Hematopoietic multipotent progenitor cell treated with erythropoietin and hydrocortisone succinate and interleukin-3 and kit ligand, for 6 days (in vitro differentiated cells): ENCODE measurements around the gene SOCS1.

Source experiments
- DNase-seq: peaks from one replicate; pipeline ENCODE4 v3.0.0-alpha.2; 2015

Gene SOCS1

DNA sequence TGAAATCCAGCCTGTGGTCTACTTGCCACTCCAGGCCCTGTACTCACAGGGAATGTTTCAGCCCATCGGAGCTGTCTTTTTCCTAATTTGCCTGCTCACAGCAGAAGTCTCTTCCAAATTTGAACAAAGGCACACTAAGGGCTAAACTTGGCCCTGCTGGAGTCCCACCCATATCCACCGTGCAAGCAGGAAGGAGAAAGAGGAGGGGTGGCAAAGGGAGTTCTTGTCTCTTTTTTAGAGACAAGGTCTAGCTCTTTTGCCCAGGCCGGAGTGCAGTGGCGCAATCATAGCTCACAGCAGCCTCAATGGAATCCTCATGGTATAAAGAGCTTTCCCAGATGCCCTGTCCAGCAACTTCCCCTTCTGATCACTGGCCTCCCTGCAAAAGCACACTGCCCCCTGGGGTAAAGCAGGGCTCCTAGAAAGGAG lies 27.8 kb upstream of the SOCS1 start:
- DNase-seq, result no peak

DNA sequence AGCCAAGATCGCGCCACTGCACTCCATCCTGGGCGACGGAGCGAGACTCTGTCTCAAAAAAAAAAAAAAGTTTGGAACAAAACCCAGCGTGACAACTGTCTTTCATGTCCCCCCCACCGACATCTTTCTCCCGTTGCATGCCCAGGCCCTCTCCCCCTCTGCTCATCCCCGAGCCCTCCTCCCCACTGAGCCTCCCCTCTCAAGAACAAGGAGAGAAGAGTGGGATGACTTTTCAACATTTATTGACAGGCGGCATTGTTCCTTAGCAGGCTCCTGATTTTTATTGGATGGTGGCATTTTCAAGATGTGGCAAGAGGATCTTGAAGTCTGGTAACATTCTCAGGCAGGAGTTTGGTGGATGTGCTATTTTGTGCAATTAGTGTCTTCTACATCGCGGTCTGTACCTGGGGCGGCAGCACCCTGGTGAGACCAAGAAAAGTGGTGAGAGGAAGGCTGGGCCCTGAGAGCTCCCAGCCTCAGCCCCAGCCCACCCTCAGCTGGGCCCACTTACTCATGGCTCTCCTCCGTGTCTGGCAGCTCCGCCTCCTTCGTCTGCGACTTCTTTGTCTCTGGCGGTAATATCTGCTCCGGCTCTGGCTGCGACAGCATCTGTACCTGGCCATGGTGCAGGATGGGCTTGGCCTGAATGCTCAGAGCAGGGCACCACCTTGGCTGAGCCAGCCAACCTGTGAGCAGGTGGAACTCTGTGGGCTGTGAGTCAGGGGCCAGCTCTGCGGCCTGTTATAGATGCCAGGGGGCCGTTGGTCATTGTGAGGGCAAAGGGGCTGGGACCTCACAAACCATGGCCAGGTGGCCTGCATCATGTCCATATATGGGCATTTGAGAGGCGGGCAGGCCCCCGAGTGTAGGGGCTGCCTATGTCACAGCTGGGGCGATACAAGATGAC lies 24.9 kb upstream of the SOCS1 start, which contains the start of gene PRM1:
Gene PRM1 (minus strand): TSS at position 715 of the 907 bp plus-strand sequence. CDS start 92 bp downstream, at position 623.
- no peak for DNase-seq

DNA sequence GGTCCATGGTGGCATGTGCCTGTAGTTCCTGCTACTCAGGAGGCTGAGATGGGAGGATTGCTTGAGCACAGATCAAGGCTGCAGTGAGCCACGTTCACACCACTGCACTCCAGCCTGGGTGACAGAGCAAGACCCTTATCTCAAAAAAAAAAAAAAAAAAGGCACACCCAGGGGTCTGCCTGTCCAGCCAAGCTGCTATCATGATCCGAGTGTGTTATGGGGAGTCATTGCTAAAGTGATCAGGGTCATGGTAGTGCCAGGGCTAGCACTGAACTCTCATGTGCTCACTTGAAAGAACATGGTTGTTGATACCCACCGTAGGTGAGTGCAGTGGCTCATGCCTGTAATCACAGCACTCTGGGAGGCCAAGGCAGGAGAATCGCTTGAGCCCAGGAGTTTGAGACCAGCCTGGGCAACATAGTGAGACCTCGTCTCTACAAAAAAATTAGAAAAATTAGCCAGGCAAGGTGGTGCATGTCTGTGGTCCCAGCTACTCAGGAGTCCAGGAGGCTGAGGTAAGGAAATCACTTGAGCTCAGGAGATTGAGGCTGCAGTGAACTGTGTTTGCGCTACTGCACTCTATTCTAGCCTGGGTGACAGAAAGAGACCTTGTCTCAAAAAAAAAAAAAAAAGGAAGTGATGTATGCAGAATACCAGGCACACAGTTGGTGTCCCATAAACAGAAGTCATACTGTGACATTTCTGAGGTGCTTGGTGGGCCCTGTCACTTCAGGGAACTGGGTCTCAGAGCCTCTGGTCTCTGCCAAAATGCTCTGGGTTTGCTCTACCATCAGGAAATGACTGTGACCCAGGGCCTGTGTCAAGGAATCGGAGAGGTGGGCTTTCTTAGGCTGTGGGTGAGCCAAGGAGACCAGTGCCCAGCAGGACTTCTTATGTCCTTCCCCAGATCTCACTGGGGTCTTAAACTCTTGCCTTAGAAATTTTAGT lies 23.0 kb upstream of the SOCS1 start:
- DNase-seq, result no peak

DNA sequence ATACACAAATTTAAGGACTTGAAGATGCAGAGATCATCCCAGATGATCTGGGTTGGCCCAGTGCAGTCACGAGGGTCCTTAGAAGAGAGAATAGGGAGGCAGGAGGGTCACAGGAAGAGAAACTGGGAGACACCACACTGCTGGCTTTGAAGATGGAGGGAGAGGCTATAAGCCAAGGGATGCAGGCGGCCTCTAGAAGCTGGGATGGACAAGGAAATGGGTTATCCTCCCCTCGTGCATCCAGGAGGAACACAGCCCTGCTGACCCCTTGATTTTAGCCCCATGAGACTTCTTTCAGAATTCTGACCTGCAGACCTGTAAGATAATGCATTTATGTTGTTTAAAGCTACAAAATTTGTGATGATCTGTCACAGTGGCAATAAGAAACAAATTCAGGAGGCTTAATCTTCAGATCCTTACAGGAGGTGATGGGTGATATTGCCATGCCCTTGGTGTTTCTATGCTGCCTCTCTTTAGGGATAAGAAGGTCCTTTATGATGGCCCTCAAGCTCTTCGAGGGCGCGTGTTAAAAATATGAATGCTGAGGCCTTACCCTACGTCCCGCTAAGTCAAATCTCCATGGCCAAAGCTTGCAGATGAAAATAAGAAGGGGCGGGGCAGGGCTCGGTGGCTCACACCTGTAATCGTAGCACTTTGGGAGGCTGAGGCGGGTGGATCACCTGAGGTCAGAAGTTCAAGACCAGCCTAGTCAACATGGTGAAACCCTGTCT lies 21.8 kb upstream of the SOCS1 start:
- DNase-seq, result no peak

DNA sequence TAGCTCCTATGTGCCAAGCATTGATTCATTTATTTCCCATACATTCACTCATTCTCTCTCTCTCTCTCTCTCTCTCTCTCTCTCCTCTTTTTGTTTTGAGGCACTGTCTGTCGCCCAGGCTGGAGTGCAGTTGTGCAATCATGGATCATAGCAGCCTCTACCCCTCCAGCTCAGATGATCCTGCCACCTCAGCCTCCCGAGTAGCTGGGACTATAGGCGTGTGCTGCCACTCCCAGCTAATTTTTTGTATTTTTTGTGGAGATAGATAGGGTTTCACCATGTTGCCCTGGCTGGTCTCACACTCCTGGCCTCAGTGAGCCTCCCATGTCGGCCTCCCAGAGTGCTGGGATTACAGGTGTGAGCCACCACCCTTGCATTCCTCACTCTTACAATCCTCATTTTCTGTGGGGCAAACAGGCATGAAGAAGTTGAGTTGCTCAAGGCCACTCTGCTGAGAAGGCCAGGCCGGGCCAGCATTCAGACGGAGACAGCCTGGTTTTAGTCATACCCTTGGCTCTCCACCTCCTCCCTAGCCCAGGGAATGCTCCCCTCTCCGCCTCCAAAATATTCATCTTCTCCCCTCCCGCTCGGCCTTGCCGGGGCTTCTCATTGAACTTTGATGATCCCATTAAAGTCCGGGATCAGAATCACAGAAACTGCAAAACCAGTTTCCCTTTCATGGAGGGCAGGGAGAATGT lies 21.0 kb upstream of the SOCS1 start:
- DNase-seq, result no peak

DNA sequence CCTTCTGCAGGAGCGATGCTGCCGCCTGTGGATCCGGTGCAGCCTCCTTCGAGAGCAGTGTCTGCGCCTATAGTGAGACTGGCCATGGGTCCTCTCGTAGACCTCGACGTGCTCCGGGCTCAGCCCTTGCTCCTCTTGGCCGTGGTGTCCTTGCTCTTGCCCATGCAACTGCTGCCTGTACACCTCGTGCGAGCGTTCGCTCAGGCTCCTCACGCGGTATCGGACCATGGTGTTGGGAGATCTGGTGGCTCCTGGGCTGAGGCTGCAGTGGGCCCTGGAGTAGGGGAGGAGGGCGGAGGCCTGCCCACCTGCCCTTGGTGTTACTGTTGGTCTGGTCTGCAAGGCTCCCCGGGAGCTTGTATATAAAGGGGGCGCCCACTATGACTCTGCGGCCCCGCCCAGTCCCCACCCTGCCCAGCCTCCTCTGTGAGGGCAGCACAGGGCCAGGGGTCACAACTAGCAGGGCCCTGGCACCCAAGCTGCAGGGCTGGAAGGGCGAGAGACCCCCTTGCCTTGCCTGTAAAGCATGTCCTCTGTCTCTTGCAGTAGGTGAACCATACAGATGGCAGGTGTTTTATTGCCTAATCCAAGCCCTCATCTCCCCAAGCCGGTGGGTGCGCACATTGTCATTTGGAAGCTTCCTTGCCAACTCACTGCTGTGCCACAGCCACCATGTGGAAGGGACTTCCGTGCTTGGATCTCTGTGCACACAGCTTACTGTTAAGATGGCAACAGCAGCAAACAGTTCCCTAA lies 20.3 kb upstream of the SOCS1 start, which contains the start of gene PRM2:
Gene PRM2 (minus strand): TSS at position 338 of the 753 bp plus-strand sequence. CDS start 110 bp downstream, at position 228.
- DNase-seq, result no peak

DNA sequence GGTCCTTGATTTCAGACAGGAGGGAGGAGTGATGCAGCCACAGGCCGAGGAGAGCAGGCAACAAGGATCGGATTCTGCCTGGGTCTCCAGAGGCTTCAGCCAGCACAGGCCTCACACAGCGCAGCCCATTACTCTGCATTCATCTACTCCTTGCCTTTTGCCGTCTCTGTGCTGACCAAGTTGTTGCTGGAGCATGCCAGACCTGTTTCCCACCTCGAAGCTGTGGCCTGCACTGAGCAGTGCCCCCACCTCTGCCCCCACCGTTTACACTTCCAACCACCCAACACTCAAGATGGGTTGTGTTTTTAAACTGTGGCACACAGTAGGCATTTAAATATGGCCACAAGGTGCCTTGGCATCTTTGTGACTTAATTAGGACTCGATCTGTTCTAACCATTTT lies 19.0 kb upstream of the SOCS1 start:
- no peak for DNase-seq

DNA sequence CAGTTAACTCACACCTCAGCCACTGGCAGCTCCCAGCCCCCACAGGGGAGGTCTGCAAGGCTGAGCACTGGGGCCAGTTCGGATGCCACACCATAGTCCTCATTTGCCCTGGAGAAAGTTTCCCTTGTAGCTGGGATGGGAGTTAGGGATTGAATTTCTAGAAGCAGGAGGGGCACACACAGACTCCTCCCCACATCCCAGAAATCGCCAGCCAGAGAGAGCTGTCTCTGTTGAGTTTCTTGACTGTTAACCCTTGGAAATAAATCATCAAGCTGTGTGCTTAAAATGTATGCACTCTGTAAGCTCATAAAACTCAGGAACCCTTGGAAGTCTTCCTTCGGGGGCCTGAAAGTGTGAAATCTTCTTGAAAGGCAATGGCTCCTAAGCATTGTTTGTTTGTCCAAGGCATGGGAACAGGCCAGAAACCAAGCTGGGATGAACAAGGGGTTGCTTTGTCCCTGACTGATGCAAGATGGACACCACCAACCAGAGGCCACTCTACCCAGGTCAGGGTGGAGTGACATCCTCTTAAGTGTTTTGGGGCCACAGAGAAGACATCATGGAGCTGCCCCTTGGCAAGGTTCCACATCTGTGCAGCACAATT lies 17.8 kb upstream of the SOCS1 start:
- DNase-seq, result no peak

DNA sequence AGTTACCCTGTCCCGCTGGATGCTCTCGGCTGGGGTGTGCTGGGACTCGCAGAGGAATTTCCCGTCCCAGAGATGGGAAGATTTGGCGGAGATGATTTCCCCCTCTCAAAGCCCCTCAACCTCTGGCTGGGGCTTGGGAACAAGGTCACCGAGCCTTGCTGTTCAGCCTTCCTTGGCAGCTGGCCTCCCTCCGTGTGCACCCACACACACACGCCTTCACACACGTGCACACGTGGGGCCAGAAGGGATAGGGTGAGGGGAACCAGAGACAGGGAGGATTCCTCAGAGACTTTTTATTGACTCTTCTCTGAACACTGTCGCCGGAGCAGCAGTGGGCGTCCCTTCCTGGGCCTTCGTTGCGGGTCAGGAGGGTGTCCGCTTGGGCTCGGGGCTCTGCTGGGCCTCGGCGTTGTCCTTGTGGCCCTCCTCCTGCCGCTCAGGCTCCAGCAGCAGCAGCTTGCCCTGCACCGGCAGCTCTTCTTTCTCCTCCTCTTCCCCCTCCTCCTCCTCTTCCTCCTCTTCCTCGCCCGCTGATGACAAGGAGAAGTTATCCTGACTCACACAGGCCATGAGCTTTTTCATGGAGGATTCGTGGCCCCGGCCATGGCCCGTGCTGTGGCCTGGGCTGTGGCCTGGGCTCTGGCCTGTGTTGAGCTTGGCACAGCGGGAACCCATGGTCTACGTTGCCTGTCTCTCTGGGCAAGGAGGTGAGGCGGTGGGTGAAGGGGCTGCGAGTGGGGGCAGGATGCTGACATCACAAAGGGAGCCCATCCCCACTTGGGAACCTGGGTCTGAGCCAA lies 17.1 kb upstream of the SOCS1 start, which contains the start of gene PRM3:
Gene PRM3 (minus strand): TSS at position 709 of the 800 bp plus-strand sequence. CDS start 34 bp downstream, at position 675.
- no peak for DNase-seq

DNA sequence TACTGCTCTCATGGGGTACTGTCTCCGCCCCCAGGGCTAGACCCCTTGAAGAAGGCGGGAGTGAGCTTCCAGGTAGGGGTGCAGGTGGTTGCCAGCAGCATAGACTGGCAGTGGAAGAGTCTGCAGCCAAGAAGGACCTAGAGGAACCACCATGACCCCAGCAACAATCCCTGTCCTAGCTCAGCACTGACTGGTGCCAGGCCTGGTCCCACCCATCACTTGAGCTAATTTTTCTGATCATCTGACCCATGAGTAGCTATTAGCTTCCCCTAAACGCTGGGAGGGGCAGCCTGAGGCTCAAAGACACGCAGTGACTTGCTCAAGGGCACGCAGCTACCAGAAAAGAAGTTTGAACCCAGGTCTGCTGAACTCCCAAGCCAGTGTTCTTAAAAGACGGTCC lies 16.5 kb upstream of the SOCS1 start:
- DNase-seq, result no peak

DNA sequence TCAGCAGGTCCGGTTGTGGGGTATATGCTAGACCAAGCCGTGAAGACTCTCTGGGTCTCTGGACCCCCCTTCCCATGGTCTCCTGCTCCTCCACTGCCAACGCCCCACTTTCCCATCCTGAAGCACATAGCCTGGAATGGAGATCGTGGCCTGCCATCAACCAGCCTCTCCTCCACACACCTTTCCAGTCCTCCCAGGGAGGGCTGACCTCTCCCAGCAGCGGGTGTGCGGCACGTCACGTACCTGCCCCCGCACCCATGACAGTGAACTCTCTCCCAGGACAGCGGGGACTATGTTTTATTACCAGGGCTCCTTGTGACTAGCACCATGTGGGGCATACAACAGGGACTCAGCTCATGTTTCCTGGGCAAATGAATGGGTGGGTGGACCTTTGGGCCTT lies 15.6 kb upstream of the SOCS1 start:
- no peak for DNase-seq

DNA sequence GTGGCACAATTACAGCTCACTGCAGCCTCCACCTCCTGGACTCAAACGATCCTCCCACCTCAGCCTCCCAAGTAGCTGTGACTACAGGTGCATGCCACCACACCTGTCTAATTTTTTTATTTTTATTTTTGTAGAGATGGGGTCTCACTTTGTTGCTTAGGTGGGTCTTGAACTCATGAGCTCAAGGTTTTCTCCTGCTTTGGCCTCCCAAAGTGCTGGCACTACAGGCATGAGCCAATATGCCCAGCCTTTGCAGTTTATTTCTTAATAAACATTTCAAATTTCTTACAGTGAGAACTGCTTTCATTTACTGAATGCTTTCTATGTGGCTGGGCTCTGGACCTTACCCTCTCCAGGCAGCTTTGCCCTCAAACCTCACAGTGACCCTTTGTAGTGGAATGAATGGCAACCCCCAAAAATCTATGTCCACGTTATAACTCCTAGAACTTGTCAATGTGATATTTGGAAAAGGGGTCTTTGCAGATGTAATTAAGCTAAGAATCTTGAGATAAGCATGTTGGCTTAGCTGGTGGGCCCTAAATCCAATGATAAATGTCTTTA lies 14.7 kb upstream of the SOCS1 start:
- no peak for DNase-seq

DNA sequence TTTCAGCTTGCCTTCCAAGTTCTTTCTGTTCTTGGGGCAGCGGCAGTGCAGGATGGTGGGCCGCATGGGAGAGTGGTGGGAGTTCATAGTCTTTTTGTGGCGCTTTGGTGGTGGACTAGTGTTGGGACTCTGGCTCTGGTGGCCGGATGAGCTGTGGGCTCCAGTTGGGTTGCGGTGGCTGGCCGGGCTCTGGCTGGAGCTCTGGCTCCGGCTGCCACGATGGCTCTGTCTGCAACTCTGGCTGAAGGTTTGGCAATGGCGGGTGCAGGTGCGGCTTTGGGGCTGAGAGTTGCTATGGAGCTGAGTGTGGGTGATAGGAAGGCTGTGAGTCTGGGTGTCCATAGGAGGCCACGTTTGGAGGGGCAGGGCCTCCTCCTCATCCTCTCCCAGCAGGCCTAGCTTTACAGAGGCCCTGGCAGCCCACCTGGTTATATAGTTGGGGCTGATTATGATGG lies 12.9 kb upstream of the SOCS1 start, which contains the start of gene TNP2:
Gene TNP2 (minus strand): TSS at position 405 of the 455 bp plus-strand sequence. CDS start 63 bp downstream, at position 342.
- DNase-seq, result no peak

DNA sequence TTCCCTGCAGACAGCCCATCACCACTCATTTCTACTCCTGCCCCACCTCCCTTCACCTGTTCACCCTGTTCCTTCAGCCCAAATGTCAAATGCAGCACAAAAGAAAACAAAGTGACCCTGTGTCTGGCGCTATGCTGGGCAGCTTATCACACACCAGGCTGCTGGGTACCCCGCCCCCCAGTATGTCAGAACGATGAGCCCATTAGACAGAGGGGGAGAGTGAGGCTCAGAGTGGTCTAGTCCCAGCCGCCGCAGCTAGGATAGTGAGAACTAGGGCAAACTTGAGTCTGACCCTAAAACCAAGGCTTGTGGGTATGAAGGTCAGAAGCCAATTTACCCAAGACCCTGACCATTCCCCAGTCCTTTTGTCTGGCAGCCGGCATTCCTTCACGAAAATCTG lies 9.1 kb upstream of the SOCS1 start:
- DNase-seq, result no peak

DNA sequence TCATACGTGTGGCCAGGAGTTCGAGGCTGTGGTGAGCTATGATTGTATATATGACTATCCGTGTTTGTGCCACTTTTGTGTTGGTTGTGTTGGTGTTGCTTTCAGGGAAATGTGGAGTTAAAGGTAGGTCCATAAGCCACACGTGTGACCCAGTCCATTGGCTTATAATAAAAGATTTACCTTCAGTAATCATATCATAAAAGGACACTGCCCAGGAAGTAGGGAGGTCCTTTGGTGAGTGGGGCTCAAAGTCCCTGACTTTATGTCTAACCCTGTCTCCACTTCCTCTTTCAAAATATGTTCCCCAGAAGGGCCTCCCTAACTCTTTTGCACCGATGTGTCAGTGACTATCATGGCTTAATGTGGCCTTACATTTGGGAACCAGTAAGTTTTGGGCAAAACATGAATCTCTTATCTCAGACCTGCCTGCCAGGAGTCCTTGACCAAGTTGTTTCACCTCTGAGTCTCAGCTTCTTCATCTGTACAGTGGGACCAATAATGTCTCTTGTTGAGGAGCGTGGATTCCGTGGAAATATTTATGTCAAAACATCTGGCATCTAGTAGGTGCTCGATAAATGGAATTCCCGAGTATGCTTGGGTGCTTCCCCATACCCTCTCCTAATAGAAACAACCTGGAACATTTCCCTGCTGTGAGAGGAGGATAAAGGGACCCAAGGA lies 8.3 kb upstream of the SOCS1 start:
- DNase-seq, result no peak

DNA sequence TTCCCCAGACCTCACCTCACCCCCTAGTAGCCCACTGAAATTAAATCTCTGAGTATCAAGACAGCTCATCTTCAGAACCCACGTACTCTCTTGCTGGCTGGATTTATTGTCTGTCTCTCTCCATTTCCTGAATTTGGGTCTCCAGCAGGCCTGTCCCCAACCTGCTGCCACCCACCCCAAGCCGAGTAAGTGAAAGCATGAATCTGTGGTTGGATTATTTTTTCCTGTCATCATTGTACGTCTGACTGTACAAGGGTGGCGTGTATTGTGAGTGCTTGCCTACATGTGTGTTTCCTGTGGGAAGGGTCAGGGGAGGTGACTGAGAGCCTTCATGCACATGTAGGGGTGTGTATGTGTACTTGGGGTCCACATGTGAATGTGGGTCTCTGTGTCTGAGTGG lies 7.7 kb upstream of the SOCS1 start:
- DNase-seq, result no peak

DNA sequence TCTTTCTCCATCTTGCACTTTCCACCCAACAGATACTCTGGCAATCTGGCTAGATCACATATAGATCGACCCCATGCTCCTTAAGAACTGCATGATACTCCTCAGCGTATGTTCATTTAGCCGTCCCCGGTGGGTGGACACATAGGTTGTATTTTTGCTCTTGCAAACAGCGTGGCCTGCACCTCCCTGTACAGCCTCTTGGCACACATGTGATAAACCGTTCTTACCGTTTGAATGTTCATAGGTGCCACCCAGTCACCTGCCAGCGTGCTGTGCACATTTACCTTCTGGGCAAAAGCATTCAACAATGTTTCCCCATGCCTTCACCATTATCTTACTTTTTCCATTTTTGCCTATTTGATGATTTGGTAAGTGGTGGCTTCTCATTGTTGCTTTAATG lies 6.9 kb upstream of the SOCS1 start:
- no peak for DNase-seq

DNA sequence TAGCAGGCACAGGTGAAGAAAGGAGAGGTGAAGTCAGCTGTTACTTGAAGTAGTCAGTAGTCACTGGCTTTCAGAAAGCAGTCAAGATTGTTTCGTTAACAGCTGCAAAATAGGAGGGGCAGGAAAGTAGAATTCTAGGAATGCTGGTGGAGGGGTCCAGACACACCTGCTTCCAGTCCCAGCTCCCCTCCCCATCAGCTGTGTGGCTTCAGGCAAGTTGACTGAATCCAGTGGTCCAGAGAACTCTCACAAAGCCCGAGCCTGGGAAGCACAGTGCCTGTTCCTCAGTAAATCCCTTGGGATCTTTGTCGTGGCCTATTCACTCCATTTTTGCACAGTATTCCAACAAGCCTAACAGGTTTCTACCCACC lies 4.6 kb upstream of the SOCS1 start:
- no peak for DNase-seq
